NOMO-1 (cell line): ENCODE results near the gene DPP3.
"Not testable (repeated sequence)": the region's sequence is repeated elsewhere in the genome, so short reads cannot be mapped to it uniquely, and the experiment has no call there.

Experiments used
- DNase-seq, 2 experiments: peaks; one replicate each; lab custom pipeline; 2025; ENCODE audit not compliant: unreplicated experiment in 2 of 2; lab: John Stamatoyannopoulos, UW

The DPP3 gene

DNA sequence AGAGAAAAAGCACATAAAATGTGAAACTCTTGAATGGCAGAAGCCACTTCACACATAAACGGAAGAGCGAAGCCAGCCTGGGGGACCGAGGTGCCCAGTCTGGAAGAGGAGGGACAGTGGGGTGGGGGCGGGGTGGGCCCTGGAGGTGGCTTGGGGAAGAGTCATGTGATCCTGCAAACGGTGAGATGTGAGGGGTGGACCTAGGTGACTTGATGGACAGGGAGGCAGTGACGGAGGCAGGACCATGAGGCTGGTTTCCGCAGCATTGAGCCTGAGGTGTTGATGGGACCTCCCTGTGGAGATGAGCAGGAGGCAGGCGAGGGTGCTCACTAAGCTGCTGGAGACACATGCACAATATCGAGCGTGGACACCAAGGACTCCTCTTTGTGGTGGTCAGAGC is 48.8 kb downstream of the DPP3 start:
- no peak for DNase-seq

DNA sequence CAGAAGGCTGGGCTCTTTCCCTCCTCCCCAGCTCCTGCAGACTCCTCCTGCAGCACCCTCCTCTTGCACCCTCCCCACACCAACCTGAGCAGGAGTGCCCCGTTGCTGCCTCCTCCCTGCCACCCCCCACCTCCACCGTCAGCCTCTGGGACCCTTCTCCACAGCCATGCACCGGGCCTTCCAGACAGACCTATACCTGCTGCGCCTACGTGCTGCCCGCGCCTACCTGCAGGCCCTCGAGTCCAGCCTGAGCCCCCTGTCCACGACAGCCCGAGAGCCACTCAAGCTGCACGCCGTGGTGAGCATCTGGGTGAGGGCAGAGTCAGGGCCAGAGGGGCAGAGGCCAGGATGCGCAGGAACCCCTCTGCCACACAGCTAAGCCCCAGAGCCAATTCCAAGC is 49.4 kb downstream of the DPP3 start:
- no peak for DNase-seq

DNA sequence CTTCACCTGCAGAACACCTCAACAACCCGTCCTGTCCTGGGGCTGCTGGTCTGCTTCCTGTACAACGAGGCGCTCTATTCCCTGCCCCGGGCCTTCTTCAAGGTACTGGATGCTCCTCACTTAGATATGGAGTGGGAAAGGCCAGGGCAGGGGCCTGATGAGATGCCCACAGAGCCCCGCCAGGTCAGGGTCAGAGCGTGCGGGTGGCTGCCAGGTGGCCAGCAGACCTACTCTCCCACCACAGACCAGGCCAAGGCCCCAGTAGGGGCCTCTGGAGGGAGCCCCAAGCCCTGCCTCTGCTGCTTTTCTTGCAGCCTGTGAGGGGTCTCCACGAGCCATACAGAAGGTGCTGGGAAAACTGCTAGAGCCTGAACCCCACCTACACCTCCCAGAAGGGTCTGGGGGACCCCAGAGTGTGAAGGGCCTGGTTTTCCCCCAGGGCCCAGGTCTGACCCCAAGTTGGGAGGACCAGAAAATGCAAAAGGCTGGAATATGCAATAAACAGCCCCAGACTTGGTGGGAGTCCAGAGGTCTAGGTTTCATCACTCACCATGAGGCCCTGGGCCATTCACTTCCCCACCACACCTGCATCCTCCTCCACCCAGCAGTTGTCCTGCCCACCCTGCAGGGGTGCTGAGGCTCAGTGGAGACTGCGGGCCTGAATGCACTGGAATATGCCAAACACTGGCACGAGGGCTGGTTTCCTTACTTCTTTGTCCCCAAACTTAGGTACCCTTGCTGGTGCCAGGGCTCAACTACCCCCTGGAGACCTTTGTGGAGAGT is 50.9 kb downstream of the DPP3 start:
- no peak for DNase-seq

DNA sequence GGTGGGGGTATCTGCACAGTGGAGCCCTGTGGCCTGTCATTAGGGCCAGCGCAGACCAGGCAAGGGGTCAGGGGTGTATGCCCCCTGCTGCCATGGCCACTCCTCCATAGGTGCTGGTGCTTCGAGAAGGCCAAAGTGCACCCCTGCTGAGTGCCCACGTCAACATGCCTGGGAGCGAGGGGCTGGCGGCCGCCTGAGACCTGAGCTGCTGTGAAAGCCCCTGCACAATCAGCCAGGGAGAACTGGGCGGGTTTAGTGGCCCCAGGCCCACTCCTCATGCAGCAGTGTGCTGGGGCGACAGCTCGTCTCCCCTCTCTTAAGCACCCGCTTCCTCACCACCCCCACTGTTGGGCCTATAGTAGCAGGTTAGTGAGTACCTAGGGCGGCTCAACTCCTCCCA is 51.6 kb downstream of the DPP3 start:
- DNase-seq: no peak

DNA sequence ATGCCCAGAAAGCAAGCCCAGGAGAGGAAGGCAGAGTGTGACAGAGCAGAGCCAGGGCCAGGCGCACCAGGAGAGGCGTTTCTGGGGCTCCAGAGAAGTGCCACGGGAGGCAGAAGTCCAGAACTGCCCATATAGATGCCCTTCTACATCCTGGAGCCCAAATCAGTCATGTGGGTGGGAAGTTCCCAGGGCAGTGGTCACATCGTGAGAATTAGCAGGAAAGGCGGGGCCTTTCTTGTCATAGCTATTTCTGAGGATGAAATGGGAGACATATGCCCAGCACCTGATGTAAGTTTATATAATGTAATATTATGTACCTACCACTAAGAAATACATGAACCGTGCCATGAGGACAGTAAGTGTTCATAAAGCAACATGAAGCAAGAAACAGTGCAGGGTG is 52.5 kb downstream of the DPP3 start:
- no peak for DNase-seq

DNA sequence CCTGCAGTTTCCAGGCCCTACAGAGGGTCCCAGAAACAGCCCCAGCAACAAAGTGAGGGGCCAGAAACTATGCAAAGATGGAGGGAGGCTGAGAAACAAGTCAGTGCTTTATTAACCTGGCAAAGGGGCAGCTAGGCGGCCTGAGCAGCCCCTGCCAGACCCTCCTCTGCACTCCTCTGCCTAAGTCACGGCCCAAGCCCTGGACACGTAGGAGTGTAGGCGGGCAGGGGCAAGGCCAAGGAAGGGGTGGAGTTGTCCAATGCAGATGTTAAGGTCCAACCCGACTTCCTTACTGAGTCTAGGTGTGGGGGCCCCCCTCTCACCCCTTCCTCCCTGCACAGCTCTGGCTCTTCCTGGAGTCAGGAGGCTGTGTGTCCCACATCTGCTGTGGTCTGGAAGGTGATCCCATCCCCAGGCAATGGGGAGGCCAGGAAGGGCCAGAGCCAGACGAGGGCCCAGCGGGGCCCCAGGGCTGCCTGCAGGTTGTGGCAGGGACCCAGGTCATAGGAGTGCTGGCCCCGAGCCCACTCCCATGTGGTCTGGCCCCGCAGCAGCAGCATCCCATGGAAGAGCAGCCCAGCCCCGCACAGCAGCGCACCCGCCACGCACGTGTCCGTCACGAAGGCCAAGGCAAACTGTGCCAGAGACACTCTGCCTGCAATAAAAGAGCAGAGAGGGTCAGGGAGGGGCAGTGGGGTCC is 59.1 kb downstream of the DPP3 start:
- no peak for DNase-seq

DNA sequence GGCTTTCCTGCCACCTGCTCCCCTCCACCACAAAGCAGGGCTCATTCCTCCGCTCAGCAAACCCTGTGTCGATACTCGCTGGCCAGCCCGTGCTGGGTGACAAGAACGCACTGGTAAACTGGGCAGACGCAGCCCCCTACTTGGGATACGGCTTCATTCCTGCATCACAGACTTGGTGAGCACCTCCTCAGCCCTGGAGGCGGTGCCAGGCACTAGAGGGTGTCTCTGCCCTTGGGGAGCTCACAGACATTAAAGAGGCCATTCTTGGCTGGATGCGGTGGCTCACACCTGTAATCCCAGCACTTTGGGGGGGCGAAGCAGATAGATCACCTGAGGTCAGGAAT is 59.6 kb downstream of the DPP3 start:
- no peak for DNase-seq

DNA sequence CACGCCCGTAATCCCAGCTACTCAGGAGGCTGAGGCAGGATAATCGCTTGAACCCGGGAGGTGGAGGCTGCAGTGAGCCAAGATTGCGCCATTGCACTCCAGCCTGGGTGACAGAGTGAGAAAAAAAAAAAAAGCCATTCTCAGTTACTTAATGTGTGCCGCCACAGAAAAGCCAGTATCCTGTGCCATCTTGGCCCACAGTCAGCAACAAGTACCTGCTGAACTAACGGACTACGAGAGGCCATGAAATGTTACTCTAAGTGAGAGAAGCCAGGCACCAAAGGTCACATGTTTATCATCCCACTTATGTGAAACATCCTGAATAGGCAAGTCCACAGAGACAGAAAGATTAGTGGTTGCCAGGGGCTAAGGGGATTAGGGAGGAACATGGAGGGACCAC is 60.4 kb downstream of the DPP3 start:
- DNase-seq: not testable (repeated sequence)

DNA sequence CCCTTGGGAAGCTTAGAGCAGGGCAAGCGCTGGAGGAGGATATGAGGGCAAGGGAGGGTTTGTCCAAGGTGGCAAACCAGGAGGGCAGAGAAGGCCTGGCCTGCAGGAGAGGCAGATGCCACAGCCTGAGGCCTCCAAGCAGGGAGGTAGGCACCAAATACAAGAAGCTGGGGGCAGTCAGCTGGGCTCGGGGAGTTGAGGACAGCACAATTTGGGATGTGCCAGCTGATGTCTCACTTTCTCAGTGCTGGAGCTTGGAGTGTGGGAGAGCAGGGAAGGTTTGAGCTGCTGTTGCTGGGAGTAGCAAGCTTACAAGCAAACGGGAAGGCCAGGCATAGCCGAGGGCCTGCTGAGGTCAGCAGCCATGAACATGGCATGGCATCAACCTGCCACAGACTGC is 61.7 kb downstream of the DPP3 start:
- DNase-seq: no peak

DNA sequence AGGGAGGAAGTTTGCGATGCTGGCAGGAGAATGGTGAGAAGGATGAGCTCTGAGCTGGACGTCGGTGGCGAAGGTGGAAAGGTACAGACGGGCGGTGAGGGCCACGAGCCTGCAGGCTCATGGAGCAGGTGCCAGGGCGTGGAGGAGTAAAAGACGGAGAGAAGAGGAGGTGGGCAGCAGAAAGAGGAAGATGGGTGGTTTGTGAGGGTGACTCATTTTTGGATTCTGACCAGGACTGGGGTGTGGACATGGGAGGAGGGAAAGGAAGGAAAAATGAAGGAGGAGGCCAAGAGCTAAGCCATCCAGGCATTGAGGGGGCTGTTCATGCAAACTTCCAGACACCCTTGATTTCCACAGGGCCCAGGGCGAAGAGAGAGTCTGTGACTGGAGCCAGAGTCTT is 62.1 kb downstream of the DPP3 start:
- DNase-seq: no peak

DNA sequence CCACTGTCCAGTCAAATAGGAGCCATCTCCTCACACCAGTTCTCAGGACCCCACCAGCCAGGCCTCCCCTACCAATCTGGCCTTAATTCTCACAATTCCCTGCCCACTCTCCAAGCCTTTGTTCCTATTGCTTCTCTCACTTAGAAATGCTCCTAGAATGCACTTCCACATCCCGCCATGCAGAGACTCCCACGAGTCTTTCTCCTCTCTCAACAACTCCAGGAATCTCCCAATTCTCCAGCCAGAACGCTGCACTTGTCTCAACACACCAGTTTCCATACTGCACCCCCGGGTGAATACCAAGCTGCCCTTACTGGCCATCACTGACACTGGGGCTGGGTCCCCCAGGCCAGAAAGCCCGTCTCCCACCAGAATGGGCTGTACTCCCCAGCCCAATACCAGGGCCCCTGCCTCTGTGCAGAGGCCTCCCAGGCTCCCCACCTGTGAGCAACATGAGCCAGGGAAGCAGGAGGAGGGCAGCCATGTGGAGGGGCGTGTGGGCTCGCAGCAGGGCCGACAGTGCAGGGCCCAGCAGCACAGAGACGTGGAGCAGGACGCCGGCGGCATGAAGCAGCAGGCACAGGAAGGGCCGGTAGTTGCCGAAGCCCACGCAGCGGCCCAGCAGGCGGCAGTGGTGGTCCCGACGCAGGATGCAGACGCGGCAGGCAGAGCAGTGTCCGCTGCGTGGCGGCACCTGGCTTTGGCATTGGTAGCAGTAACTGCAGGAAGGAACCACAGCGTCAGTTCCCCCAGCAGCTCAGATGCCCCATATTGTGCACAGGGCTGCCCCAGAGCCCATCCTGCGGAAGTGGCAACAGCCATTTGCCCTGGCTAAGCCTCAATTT is 63.3 kb downstream of the DPP3 start:
- no peak for DNase-seq

DNA sequence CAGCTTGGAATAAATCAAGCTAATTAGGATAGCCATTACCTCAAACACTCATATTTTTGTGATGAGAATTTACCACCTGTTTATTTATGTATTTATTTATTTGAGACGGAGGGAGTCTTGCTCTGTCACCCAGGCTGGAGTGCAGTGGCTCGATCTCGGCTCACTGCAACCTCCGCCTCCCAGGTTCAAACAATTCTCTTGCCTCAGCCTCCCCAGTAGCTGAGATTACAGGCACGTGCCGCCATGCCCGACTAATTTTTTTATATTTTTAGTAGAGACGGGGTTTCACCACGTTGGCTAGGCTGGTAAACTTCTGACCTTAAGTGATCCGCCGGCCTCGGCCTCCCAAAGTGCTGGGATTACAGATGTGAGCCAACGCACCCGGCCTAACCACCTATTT is 64.7 kb downstream of the DPP3 start:
- not testable (repeated sequence) for DNase-seq

DNA sequence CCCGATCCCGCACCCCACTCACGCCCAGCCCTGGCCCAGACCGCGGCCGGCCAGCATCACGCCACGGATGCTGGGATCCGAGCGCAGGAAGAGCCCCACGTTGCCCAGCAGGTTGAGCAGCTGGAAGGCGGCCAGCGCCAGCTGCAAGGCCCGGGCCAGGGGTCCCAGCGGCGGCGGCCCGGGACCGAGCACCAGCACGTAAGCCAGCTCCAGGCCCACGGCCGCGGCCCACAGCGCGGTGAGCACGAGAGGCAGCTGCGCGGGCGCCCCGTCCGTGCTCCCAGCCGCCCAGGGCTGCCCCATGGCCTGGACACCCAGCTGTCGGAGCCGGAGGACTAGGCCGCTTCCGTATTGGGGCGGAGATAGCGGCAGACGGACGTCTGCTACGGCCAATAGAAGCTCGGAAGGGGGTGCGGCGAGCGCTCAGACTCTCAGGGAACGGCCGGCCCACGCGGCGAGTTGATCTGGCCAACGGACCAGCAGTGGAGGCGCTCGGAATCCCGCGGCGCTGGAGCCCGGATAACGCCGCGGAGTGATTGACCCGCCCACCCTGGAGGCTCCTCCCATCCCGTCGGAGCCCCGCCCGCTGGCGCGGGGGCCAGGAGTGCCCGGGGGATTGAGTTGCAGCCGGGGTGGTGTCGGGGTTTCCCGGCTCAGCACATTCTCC is 65.6 kb downstream of the DPP3 start, which contains the start of gene ZDHHC24:
TSS of gene ZDHHC24 (minus strand) at position 348 of the 667 bp plus-strand sequence. CDS start at position 303, 45 bp downstream.
- DNase-seq: peak; percentile 97 to 98

DNA sequence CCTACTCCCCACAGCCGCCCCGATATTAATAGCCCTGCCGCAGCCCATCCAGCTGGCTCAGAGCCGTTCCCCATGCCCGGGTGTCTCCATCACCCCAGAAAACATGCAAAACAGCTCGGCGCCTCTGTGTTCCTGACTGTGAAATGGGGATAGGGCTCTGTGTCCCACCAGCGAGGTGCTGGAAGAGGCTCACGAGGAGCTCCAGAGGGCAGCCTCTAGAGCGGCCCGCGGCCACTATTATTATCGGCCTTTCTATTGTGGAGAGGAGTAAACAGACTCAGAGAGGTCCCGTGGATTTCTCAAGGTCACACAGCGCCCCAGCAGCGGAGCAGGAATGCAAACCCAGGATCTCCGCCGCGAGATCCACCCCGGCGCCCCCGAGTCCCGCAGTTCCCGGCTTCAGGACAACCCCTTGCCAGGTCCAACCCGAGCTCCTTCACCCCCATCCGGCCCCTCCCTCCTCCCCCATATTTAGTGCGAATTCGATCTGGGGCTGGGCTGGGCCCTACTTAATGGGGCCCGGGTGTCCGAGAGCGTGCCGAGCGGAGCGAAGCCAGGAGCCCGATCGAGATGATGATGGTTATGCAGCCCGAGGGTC is 66.2 kb downstream of the DPP3 start, which contains the start of gene ACTN3:
TSS of gene ACTN3 (plus strand) at position 536 of the 598 bp plus-strand sequence. CDS start at position 571, 35 bp downstream.
- no peak for DNase-seq

DNA sequence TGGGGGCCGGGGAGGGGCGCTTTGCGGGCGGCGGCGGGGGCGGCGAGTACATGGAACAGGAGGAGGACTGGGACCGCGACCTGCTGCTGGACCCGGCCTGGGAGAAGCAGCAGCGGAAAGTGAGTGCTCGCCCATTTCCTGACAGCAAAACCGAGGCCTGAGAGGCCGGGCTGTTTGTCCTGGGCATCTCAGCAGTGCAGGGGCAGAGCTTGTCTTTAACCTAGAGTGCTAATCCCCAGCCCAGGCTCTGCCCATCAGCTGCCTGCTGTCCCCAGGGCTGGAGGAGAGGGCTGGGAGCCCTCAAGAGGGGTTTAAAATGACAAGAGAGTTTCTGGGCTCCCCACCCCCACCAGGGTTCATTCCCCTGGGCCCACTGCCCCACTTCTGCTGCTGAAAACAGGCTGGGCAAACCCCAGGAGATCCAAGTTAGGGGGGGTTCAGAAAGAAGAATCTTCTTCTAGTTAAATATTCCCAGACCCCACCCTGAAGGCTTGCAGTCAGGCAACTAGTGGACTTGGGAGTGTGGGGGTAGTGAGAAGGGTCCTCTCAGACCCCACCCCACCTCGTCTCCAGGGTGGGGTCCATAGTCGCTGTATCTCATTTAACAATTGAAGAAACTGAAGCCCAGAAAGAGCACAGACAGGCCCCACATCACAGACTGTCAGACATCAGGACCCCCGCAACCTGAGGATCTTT is 66.9 kb downstream of the DPP3 start:
- DNase-seq: no peak

DNA sequence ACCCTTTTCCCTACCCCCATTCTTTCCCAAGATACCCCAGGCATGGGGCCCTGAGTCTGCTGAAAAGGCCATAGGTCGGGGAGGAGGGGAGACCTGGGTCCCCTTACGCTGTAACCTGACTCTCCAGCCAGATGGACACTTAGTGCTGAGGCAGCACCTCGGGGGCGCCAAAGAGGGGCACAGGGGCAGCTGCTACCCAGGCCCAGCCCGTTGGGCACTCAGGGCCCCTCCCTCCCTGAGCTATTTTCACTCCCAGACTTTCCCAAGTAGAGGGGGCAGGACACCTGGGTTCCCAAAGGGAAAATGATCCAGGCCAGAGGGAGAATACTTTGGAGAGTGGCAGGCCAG is 67.4 kb downstream of the DPP3 start:
- DNase-seq: no peak

DNA sequence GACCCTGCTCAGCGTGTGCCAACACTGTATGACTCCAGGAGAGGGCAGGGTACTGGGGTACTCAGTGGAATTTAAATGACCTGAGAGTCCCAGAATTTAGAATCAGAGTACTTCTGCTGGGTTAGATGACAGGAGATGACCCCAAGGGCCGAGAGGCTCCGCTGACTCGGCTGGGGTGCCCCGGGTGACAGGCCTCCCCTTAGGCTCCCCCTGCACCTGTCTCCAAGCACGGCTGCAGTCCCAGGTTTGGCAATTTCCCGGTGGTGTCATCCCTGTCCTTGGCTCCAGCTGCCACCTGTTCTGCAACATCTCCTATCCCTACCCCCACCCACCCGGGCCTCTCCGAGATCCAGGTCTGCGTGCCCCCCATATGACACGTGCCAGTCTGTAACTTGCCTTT is 67.8 kb downstream of the DPP3 start:
- DNase-seq: no peak

DNA sequence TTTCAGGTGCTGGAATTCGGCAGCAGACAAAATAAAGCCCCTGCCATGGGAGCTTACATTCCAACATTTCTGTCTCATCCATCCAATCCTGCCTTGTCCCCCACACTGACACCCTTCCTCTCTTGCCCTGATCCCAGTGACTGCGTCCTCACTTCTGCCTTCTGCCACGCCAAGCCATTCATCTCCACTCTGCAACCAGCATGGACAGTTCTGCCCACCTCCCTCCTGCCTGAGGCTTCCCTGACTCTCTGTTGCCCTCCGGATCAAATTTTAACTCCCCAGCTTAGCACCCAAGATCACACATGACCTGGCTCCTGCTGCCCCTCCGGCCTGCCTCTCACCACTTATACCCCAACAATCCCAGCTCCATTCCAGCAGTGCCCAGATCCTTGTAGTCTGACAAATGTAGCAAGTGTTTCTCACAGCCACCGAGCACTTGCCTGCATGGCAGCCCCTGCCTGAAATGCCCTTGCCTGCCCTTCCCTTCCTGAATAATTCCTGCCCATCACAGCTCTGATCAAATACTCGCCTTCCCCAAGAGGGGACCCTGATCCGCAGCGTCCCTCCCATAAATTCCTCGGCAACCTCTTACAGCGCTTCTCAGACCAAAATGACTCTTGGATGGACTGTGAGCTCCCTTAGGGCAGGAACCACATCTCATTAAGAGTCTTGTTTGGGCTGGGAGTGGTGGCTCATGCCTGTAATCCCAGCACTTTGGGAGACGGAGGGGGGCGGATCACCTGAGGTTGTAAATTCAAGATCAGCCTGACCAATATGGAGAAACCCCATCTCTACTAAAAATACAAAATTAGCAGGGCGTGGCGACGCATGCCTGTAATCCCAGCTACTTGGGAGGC is 68.8 kb downstream of the DPP3 start:
- no peak for DNase-seq

DNA sequence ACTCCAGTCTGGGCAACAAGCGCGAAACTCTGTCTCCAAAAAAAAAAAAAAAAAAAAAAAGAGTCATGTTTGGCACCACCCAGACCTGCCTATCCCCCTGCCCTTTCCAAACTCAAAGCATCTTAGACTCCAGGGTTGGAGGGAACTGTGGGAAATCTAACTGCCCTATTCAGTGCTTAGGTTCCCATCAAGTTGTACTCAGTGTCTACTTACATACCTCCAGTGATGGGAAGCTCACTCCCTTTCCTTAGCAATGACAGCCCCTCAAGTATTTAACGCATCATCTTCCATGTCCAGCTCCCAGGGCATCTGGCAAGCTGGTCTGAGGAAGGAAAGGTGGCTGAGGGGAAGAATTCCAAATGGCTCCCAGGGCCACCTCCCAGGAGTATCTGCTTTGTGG is 69.5 kb downstream of the DPP3 start:
- no peak for DNase-seq
